ENCODE data around the gene CFDP1. TPM values are rescaled to one million over a fixed set of nuclear protein-coding genes. Genes with fewer than 3 reads are reported as not detected.
A peak's percentile ranks its signal among the peaks of the same experiment; 100 is the strongest.

CFDP1 gene
- total and polyA plus RNA-seq, 4 donors, result 55.4 to 164 (median 132) TPM

GRCh38 chr16:75416904-75417565 is 16.3 kb downstream of the CFDP1 start:
- Histone ChIP-seq H3K36me3 (ENCODE audit: control insufficient read depth, insufficient read depth, low read length) (peaks cover 5% of the 10 kb centered on the region), H3K9me3 (ENCODE audit: control insufficient read depth, insufficient read depth, low read length) (no peaks in the 10 kb centered on the region), H3K27me3 (ENCODE audit: control insufficient read depth, insufficient read depth, low read length) (no peaks in the 10 kb centered on the region), H3K4me3 (ENCODE audit: low read depth, low read length) (no peak overlapping the region), H3K27ac (ENCODE audit: low read depth, low read length) (no peak overlapping the region), H3K4me1 (ENCODE audit: control insufficient read depth, insufficient read depth, low read length) (peaks cover 3% of the 10 kb centered on the region)
- no peak for DNase-seq (ENCODE audit: low read depth in 4 of 6, low spot score in 6 of 6)
- no CpG with 5 or more reads among the region's 2 CpGs for WGBS (ENCODE audit: insufficient coverage)

- Histone ChIP-seq H3K27ac (ENCODE audit: low read depth, low read length) (no peak overlapping the region), H3K36me3 (ENCODE audit: control insufficient read depth, insufficient read depth, low read length) (peaks cover 15% of the 10 kb centered on the region), H3K9me3 (ENCODE audit: control insufficient read depth, insufficient read depth, low read length) (no peaks in the 10 kb centered on the region), H3K27me3 (ENCODE audit: control insufficient read depth, insufficient read depth, low read length) (no peaks in the 10 kb centered on the region), H3K4me1 (ENCODE audit: control insufficient read depth, insufficient read depth, low read length) (peaks cover 3% of the 10 kb centered on the region), H3K4me3 (ENCODE audit: low read depth, low read length) (no peak overlapping the region)
- DNase-seq (ENCODE audit: low read depth in 4 of 6, low spot score in 6 of 6), result no peak
- 41% methylated on average over 3 of the region's 4 CpGs for WGBS (ENCODE audit: insufficient coverage)
These were observed 18.0 kb downstream of the CFDP1 start for GRCh38 chr16:75415169-75415905.

- no peaks in the 10 kb centered on the region for H3K9me3 ChIP-seq (ENCODE audit: control insufficient read depth, insufficient read depth, low read length)
- no peak for DNase-seq (ENCODE audit: low read depth in 4 of 6, low spot score in 6 of 6)
- H3K27me3 ChIP-seq (ENCODE audit: control insufficient read depth, insufficient read depth, low read length), result no peaks in the 10 kb centered on the region
- no CpG with 5 or more reads among the region's 2 CpGs for WGBS (ENCODE audit: insufficient coverage)
- H3K36me3 ChIP-seq (ENCODE audit: control insufficient read depth, insufficient read depth, low read length), result peaks cover 21% of the 10 kb centered on the region
- no peak overlapping the region for H3K27ac ChIP-seq (ENCODE audit: low read depth, low read length)
- H3K4me3 ChIP-seq (ENCODE audit: low read depth, low read length), result no peak overlapping the region
- peaks cover 3% of the 10 kb centered on the region for H3K4me1 ChIP-seq (ENCODE audit: control insufficient read depth, insufficient read depth, low read length)
These were observed 19.4 kb downstream of the CFDP1 start for GRCh38 chr16:75413951-75414350.

GRCh38 chr16:75406943-75407342 is 26.4 kb downstream of the CFDP1 start:
- no peak overlapping the region for H3K27ac ChIP-seq (ENCODE audit: low read depth, low read length)
- peaks cover 46% of the 10 kb centered on the region for H3K36me3 ChIP-seq (ENCODE audit: control insufficient read depth, insufficient read depth, low read length)
- no peaks in the 10 kb centered on the region for H3K4me1 ChIP-seq (ENCODE audit: control insufficient read depth, insufficient read depth, low read length)
- H3K9me3 ChIP-seq (ENCODE audit: control insufficient read depth, insufficient read depth, low read length), result no peaks in the 10 kb centered on the region
- no peaks in the 10 kb centered on the region for H3K27me3 ChIP-seq (ENCODE audit: control insufficient read depth, insufficient read depth, low read length)
- no peak for DNase-seq (ENCODE audit: low read depth in 4 of 6, low spot score in 6 of 6)
- no CpG with 5 or more reads among the region's 4 CpGs for WGBS (ENCODE audit: insufficient coverage)
- H3K4me3 ChIP-seq (ENCODE audit: low read depth, low read length), result no peak overlapping the region

GRCh38 chr16:75402821-75403475 is 30.4 kb downstream of the CFDP1 start:
- Histone ChIP-seq H3K4me3 (ENCODE audit: low read depth, low read length) (no peak overlapping the region), H3K9me3 (ENCODE audit: control insufficient read depth, insufficient read depth, low read length) (no peaks in the 10 kb centered on the region), H3K27me3 (ENCODE audit: control insufficient read depth, insufficient read depth, low read length) (no peaks in the 10 kb centered on the region), H3K36me3 (ENCODE audit: control insufficient read depth, insufficient read depth, low read length) (peaks cover 27% of the 10 kb centered on the region), H3K27ac (ENCODE audit: low read depth, low read length) (no peak overlapping the region), H3K4me1 (ENCODE audit: control insufficient read depth, insufficient read depth, low read length) (no peaks in the 10 kb centered on the region)
- 60% methylated on average over 1 of the region's 3 CpGs for WGBS (ENCODE audit: insufficient coverage)
- DNase-seq (ENCODE audit: low read depth in 4 of 6, low spot score in 6 of 6), result peak; percentile 13 to 85 (median 24)

GRCh38 chr16:75402159-75402820 is 31.0 kb downstream of the CFDP1 start:
- DNase-seq (ENCODE audit: low read depth in 4 of 6, low spot score in 6 of 6), result no peak
- no CpG with 5 or more reads among the region's 2 CpGs for WGBS (ENCODE audit: insufficient coverage)

GRCh38 chr16:75401691-75402090 is 31.6 kb downstream of the CFDP1 start:
- Histone ChIP-seq H3K36me3 (ENCODE audit: control insufficient read depth, insufficient read depth, low read length) (peaks cover 17% of the 10 kb centered on the region), H3K27ac (ENCODE audit: low read depth, low read length) (peak overlapping the region; percentile 2), H3K4me3 (ENCODE audit: low read depth, low read length) (no peak overlapping the region), H3K27me3 (ENCODE audit: control insufficient read depth, insufficient read depth, low read length) (no peaks in the 10 kb centered on the region), H3K4me1 (ENCODE audit: control insufficient read depth, insufficient read depth, low read length) (no peaks in the 10 kb centered on the region), H3K9me3 (ENCODE audit: control insufficient read depth, insufficient read depth, low read length) (no peaks in the 10 kb centered on the region)
- no peak for DNase-seq (ENCODE audit: low read depth in 4 of 6, low spot score in 6 of 6)

More at GRCh38 chr16:75402159-75402820, 31.0 kb downstream of the CFDP1 start:
- Histone ChIP-seq H3K27me3 (ENCODE audit: control insufficient read depth, insufficient read depth, low read length) (no peaks in the 10 kb centered on the region), H3K4me1 (ENCODE audit: control insufficient read depth, insufficient read depth, low read length) (no peaks in the 10 kb centered on the region), H3K9me3 (ENCODE audit: control insufficient read depth, insufficient read depth, low read length) (no peaks in the 10 kb centered on the region), H3K36me3 (ENCODE audit: control insufficient read depth, insufficient read depth, low read length) (peaks cover 22% of the 10 kb centered on the region), H3K27ac (ENCODE audit: low read depth, low read length) (no peak overlapping the region), H3K4me3 (ENCODE audit: low read depth, low read length) (no peak overlapping the region)

- DNase-seq (ENCODE audit: low read depth in 4 of 6, low spot score in 6 of 6), result no peak
- H3K27ac ChIP-seq (ENCODE audit: low read depth, low read length), result no peak overlapping the region
These were observed 35.0 kb downstream of the CFDP1 start for GRCh38 chr16:75398333-75398732.

GRCh38 chr16:75394941-75395340 is 38.4 kb downstream of the CFDP1 start:
- no peaks in the 10 kb centered on the region for H3K9me3 ChIP-seq (ENCODE audit: control insufficient read depth, insufficient read depth, low read length)
- WGBS (ENCODE audit: insufficient coverage), result 80% methylated on average over 2 of the region's 5 CpGs
- H3K27me3 ChIP-seq (ENCODE audit: control insufficient read depth, insufficient read depth, low read length), result no peaks in the 10 kb centered on the region
- H3K27ac ChIP-seq (ENCODE audit: low read depth, low read length), result no peak overlapping the region
- peaks cover 21% of the 10 kb centered on the region for H3K36me3 ChIP-seq (ENCODE audit: control insufficient read depth, insufficient read depth, low read length)
- H3K4me1 ChIP-seq (ENCODE audit: control insufficient read depth, insufficient read depth, low read length), result no peaks in the 10 kb centered on the region
- DNase-seq (ENCODE audit: low read depth in 4 of 6, low spot score in 6 of 6), result peak in 1 of 6 donors; percentile 32
- no peak overlapping the region for H3K4me3 ChIP-seq (ENCODE audit: low read depth, low read length)

More at GRCh38 chr16:75398333-75398732, 35.0 kb downstream of the CFDP1 start:
- no peak overlapping the region for H3K4me3 ChIP-seq (ENCODE audit: low read depth, low read length)
- H3K9me3 ChIP-seq (ENCODE audit: control insufficient read depth, insufficient read depth, low read length), result no peaks in the 10 kb centered on the region
- 14% methylated on average over 1 of the region's 1 CpG for WGBS (ENCODE audit: insufficient coverage)
- H3K36me3 ChIP-seq (ENCODE audit: control insufficient read depth, insufficient read depth, low read length), result peaks cover 10% of the 10 kb centered on the region
- no peaks in the 10 kb centered on the region for H3K4me1 ChIP-seq (ENCODE audit: control insufficient read depth, insufficient read depth, low read length)
- no peaks in the 10 kb centered on the region for H3K27me3 ChIP-seq (ENCODE audit: control insufficient read depth, insufficient read depth, low read length)
